Fibroblast of pulmonary artery (primary cell): Measurements from ENCODE around the gene CPLX3.

ENCODE experiments used
- DNase-seq: peaks from one replicate; pipeline ENCODE4 v3.0.0-alpha.2; 2010; ENCODE audit warnings: low read depth
- H3K4me3 ChIP-seq: replicated peaks from 2 replicates; pipeline ENCODE4 v1.5.1; 2011; ENCODE audit warnings: low read depth, mild to moderate bottlenecking, control low read depth, low read length, moderate library complexity
- CTCF ChIP-seq: IDR thresholded peaks from 2 replicates; pipeline ENCODE4 v1.5.1; 2011; ENCODE audit warnings: mild to moderate bottlenecking, control low read depth, low read length, inconsistent platforms; ENCODE audit errors: missing control alignments

CPLX3 gene

GRCh38 chr15:74808840-74809229 lies 17.6 kb upstream of the CPLX3 start:
- no peak for DNase-seq
- no peak for TF ChIP-seq CTCF
- H3K4me3 ChIP-seq: no peak overlapping the region

GRCh38 chr15:74809242-74809641 lies 17.2 kb upstream of the CPLX3 start:
- no peak for DNase-seq
- no peak for TF ChIP-seq CTCF
- H3K4me3 ChIP-seq: no peak overlapping the region

GRCh38 chr15:74809956-74810355 lies 16.5 kb upstream of the CPLX3 start:
- no peak for DNase-seq
- no peak for TF ChIP-seq CTCF
- H3K4me3 ChIP-seq: no peak overlapping the region

- DNase-seq: no peak
- TF ChIP-seq CTCF: no peak
Observed at GRCh38 chr15:74812533-74812932, 13.9 kb upstream of the CPLX3 start, which contains the start of gene LMAN1L. Gene LMAN1L, plus strand, starts transcription at chr15:74812835. Its CDS starts 20 bp downstream, at chr15:74812855.

GRCh38 chr15:74815121-74815934 lies 11.1 kb upstream of the CPLX3 start:
- no peak overlapping the region for H3K4me3 ChIP-seq
- no peak for TF ChIP-seq CTCF
- DNase-seq: no peak

More at GRCh38 chr15:74812533-74812932, 13.9 kb upstream of the CPLX3 start, which contains the start of gene LMAN1L:
- no peak within 1 kb of the TSS for H3K4me3 ChIP-seq

- no peak overlapping the region for H3K4me3 ChIP-seq
- DNase-seq: no peak
- TF ChIP-seq CTCF: no peak
Observed at GRCh38 chr15:74815961-74816360, 10.5 kb upstream of the CPLX3 start.
